GM12878 (cell line): ENCODE data around the gene ST3GAL5. TPM values are rescaled to one million over a fixed set of nuclear protein-coding genes. Genes with fewer than 3 reads are reported as not detected.

Experiments
- ATAC-seq: fragments of 200-7000 bp; cut with Tn5 transposase; 3 replicates; pipeline ENCODE4 v1.9.1; 2020; ENCODE audit warnings: mild to moderate bottlenecking, moderate library complexity
- BruUV-seq: library from RNA; stranded (reverse); fragments of 400-500 nt; replicated peaks from 2 replicates; lab custom pipeline; 2021; lab: Mats Ljungman, UMichigan
- CTCF ChIA-PET: fragments of 300-600 bp; sonication (Branson Sonifier 250); formaldehyde crosslinking; extraction: SDS; loops from one replicate; lab custom pipeline; 2021; ENCODE audit warnings: inconsistent platforms; lab: Yijun Ruan, JAX
- POLR2A ChIA-PET: fragments of 350-600 bp; formaldehyde crosslinking; extraction: SDS; loops from one replicate; lab custom pipeline; 2021; ENCODE audit warnings: inconsistent platforms; lab: Charles Lee
- RAD21 ChIA-PET: fragments of 300-600 bp; sonication (Branson Sonifier 250); formaldehyde crosslinking; loops from one replicate; lab custom pipeline; 2023; ENCODE audit warnings: antibody characterized with exemption; ENCODE audit not compliant: unreplicated experiment; lab: Charles Lee
- SMC1A ChIA-PET: fragments of 300-600 bp; sonication (Branson Sonifier 250); formaldehyde crosslinking; loops from one replicate; lab custom pipeline; 2023; ENCODE audit not compliant: unreplicated experiment, uncharacterized antibody; lab: Charles Lee
- DNase-seq: peaks from one replicate; pipeline ENCODE4 v3.0.0-alpha.2; 2011; ENCODE audit warnings: low read depth, low spot score
- FAIRE-seq: peaks from 3 replicates; lab custom pipeline; 2011; peaks lifted over from hg19 to GRCh38; lab: Jason Lieb, UNC
- H2AFZ ChIP-seq: 2 replicates; pipeline ENCODE4 v1.6.0; 2011; ENCODE audit warnings: low read depth, low read length, control low read depth; ENCODE audit not compliant: control insufficient read depth
- H3K27ac ChIP-seq: 2 replicates; pipeline ENCODE4 v1.5.1; 2011; ENCODE audit warnings: control low read depth; ENCODE audit not compliant: control insufficient read depth, insufficient read depth
- H3K27me3 ChIP-seq, 2 experiments: replicated peaks in 1 of 2; 2 replicates each; pipeline versions ENCODE4 v1.6.0 to v1.6.1; 2011; ENCODE audit warnings: low read length in 1 of 2; ENCODE audit not compliant: control insufficient read depth in 2 of 2, insufficient read depth in 2 of 2
- H3K36me3 ChIP-seq, 2 experiments: 2 replicates each; pipeline ENCODE4 v1.5.1; 2011; ENCODE audit warnings: low read length in 1 of 2; ENCODE audit not compliant: control insufficient read depth in 2 of 2, insufficient read depth in 2 of 2
- H3K4me1 ChIP-seq: 2 replicates; pipeline ENCODE4 v1.6.1; 2011; ENCODE audit warnings: mild to moderate bottlenecking, low read length, moderate library complexity, mixed read lengths; ENCODE audit not compliant: control insufficient read depth, insufficient read depth
- H3K4me2 ChIP-seq: 2 replicates; pipeline ENCODE4 v1.6.0; 2011; ENCODE audit warnings: control low read depth; ENCODE audit not compliant: control insufficient read depth, insufficient read depth
- H3K4me3 ChIP-seq: fragments of 200-600 bp; sonication (generic); 2 replicates; pipeline ENCODE4 v1.5.1; 2016
- H3K79me2 ChIP-seq: 2 replicates; pipeline ENCODE4 v1.6.0; 2011; ENCODE audit warnings: low read length; ENCODE audit not compliant: control insufficient read depth, insufficient read depth
- H3K9ac ChIP-seq: 2 replicates; pipeline ENCODE4 v1.8.0; 2011; ENCODE audit warnings: low read length, control low read depth, mixed read lengths; ENCODE audit not compliant: control insufficient read depth, insufficient read depth
- H3K9me3 ChIP-seq: replicated peaks from 3 replicates; pipeline ENCODE4 v1.5.1; 2011; ENCODE audit warnings: mild to moderate bottlenecking, low read length; ENCODE audit not compliant: control insufficient read depth, insufficient read depth
- H4K20me1 ChIP-seq: 2 replicates; pipeline ENCODE4 v1.6.0; 2011; ENCODE audit not compliant: control insufficient read depth, insufficient read depth
- CBFB ChIP-seq: IDR thresholded peaks from 2 replicates; pipeline ENCODE4 v1.6.1; 2016; ENCODE audit warnings: antibody characterized with exemption, low read depth
- CBX5 ChIP-seq: sonication (generic); IDR thresholded peaks from 2 replicates; pipeline ENCODE4 v1.6.1; 2016; ENCODE audit warnings: low read depth, moderate library complexity, mild to moderate bottlenecking, inconsistent platforms
- CEBPB ChIP-seq, 2 experiments: fragments of 150-350 bp in 1 of 2; IDR thresholded peaks; 2 replicates each; pipeline ENCODE4 v1.6.1; 2012 to 2014; ENCODE audit warnings: low read depth in 2 of 2, low read length in 2 of 2, borderline replicate concordance in 1 of 2, inconsistent platforms in 1 of 2
- CHD1 ChIP-seq: IDR thresholded peaks from 2 replicates; pipeline ENCODE4 v1.6.1; 2012; ENCODE audit warnings: low read depth, low read length, improper control_type of control experiment
- EP300 ChIP-seq, 2 experiments: fragments of 150-350 bp in 1 of 2; IDR thresholded peaks; 2 replicates each; pipeline ENCODE4 v1.6.1; 2011 to 2012; ENCODE audit warnings: low read depth in 2 of 2, low read length in 2 of 2, borderline replicate concordance in 1 of 2, improper control_type of control experiment in 1 of 2, inconsistent platforms in 1 of 2; ENCODE audit not compliant: control insufficient read depth in 1 of 2
- GABPA ChIP-seq: IDR thresholded peaks from 2 replicates; pipeline ENCODE4 v1.6.1; 2014; ENCODE audit warnings: antibody characterized with exemption, low read depth, mild to moderate bottlenecking, inconsistent platforms
- HDAC6 ChIP-seq: fragments of 200-600 bp; sonication (generic); IDR thresholded peaks from one replicate; pipeline ENCODE4 v1.8.0; 2017; ENCODE audit warnings: antibody characterized with exemption; ENCODE audit not compliant: unreplicated experiment
- JUNB ChIP-seq: IDR thresholded peaks from 2 replicates; pipeline ENCODE4 v1.6.1; 2016; ENCODE audit warnings: antibody characterized with exemption, mild to moderate bottlenecking
- JUND ChIP-seq: IDR thresholded peaks from 2 replicates; pipeline ENCODE4 v1.6.1; 2012; ENCODE audit warnings: low read depth, mild to moderate bottlenecking, low read length, improper control_type of control experiment, moderate library complexity
- LARP7 ChIP-seq: fragments of 450-650 bp; IDR thresholded peaks from 2 replicates; pipeline ENCODE4 v1.6.1; 2017; ENCODE audit warnings: mild to moderate bottlenecking
- MEF2A ChIP-seq: IDR thresholded peaks from 2 replicates; pipeline ENCODE4 v1.6.1; 2011; ENCODE audit warnings: low read depth, mild to moderate bottlenecking, low read length, moderate library complexity; ENCODE audit not compliant: insufficient read depth
- NFIC ChIP-seq: IDR thresholded peaks from 2 replicates; pipeline ENCODE4 v1.6.1; 2012; ENCODE audit warnings: low read depth, mild to moderate bottlenecking, inconsistent platforms, low read length, moderate library complexity
- NR2F1 ChIP-seq: fragments of 450-650 bp; conservative IDR thresholded peaks from 2 replicates; pipeline ENCODE4 v1.6.1; 2017; ENCODE audit warnings: mild to moderate bottlenecking
- RUNX3 ChIP-seq: IDR thresholded peaks from 2 replicates; pipeline ENCODE4 v1.6.1; 2012; ENCODE audit warnings: low read length, inconsistent platforms
- SREBF1 ChIP-seq: IDR thresholded peaks from 2 replicates; pipeline ENCODE4 v1.6.1; 2012; ENCODE audit warnings: mild to moderate bottlenecking, low read length
- ZNF217 ChIP-seq: fragments of 450-650 bp; IDR thresholded peaks from 2 replicates; pipeline ENCODE4 v1.6.1; 2017; ENCODE audit warnings: antibody characterized with exemption, mild to moderate bottlenecking
- ZNF622 ChIP-seq: fragments of 450-650 bp; IDR thresholded peaks from 2 replicates; pipeline ENCODE4 v1.6.1; 2017; ENCODE audit warnings: mild to moderate bottlenecking, inconsistent platforms
- WGBS: methylation state at CpG from one replicate; pipeline ENCODE4 v1.1.6; 2016; ENCODE audit warnings: low lambda C conversion rate; ENCODE audit not compliant: insufficient replicate concordance, insufficient coverage; ENCODE audit errors: missing lambda C conversion rate; 5-methylcytosine and 5-hydroxymethylcytosine counted together
- in situ Hi-C: fragments of 300-500 bp; cut with MboI; formaldehyde crosslinking; loops from 9 replicates; pipeline ENCODE4 v1.14.3; 2018; ENCODE audit warnings: mixed read lengths
- intact Hi-C: fragments of 100-400 bp; cut with micrococcal nuclease; formaldehyde crosslinking; loops from one replicate; pipeline ENCODE4 v1.14.2; 2022; ENCODE audit not compliant: unreplicated experiment
- polyA plus RNA-seq, 11 experiments: library from polyadenylated mRNA; depleted of rRNA in 4 of 11; unstranded in 6 of 11; stranded (reverse) in 5 of 11; fragments of >200 nt; fragmentation: Nextera tagmentation in 4 of 11; fragmentation: Illumina TruSeq in 1 of 11; extraction: Ambion mirVana in 4 of 11; extraction: Trizol in 1 of 11; gene quantifications; 1 replicate in 1 of 11; 2 replicates in 10 of 11; pipeline versions ENCODE4 v1.2.1 to v1.2.3, GENCODE V29; 2011 to 2016; ENCODE audit warnings: inconsistent platforms in 2 of 11, missing spikeins in 2 of 11, low read depth in 1 of 11
- total RNA-seq, 4 experiments: library from RNA; depleted of rRNA in 3 of 4; stranded (reverse); fragments of >200 nt in 3 of 4; fragmentation: Illumina TruSeq in 1 of 4; extraction: Trizol in 1 of 4; gene quantifications; 2 replicates each; pipeline versions ENCODE4 v1.2.1 to v1.2.3, GENCODE V29; 2013 to 2021
- TF ChIP-seq, protein P1 (sequence below): IDR thresholded peaks from 2 replicates; pipeline ENCODE4 v1.6.1; 2011; ENCODE audit warnings: borderline replicate concordance, low read depth, mild to moderate bottlenecking, moderate library complexity, mixed read lengths, low read length; ENCODE audit not compliant: insufficient read depth; ENCODE audit errors: extremely low read length
- TF ChIP-seq, protein P2 (sequence below): fragments of 450-650 bp; IDR thresholded peaks from 2 replicates; pipeline ENCODE4 v1.6.1; 2017; ENCODE audit warnings: mild to moderate bottlenecking, low read depth, inconsistent platforms; ENCODE audit not compliant: poor library complexity, severe bottlenecking
- TF ChIP-seq, protein P3 (sequence below): IDR thresholded peaks from 2 replicates; pipeline ENCODE4 v1.6.1; 2012; ENCODE audit warnings: low read length, inconsistent platforms

The ST3GAL5 gene
- total and polyA plus RNA-seq, 10 of the 15 experiments (the other 5 are each of a cell fraction or from before 2014, with no cell fraction given) = 5.2 to 60.9 (median 10.2) TPM

DNA sequence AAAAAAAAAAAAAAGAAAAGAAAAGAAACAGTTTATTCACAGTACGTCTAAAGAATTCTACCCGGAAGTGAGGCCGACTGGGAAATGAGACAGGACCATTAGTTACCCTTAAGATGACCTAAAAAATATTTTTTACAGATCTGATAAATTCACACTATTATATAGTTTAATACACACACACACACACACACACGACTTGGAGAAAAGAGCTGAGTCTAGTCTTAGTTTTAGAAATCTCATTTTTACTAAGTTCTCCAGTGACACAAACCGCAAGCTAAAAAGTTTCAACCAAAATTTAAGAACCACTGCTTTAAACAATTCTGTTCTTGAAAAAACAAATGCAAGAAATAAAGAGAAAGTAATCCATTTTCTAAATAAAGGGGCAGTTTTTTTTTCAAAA lies 27.1 kb downstream of the ST3GAL5 start:
- H3K79me2 ChIP-seq = no peaks in the 10 kb centered on the region
- intact Hi-C loops (loop anchor here (1.0 to 2.0 kb wide), 2 partner anchors 31 to 138 kb away; no protein-coding TSS in a partner anchor), in situ Hi-C loops (no loop called here)
- ChIA-PET POLR2A (interaction anchor here (0.6 to 3.7 kb wide), 5 partner anchors 13 to 174 kb away, joined by 3 to 34 read pairs (median 4); partner anchors contain the start of gene ST3GAL5), RAD21 (interaction anchor here (0.6 to 1.5 kb wide), 9 partner anchors 8 to 219 kb away, joined by 3 to 11 read pairs (median 4); no protein-coding TSS in a partner anchor), CTCF (interaction anchor here (0.7 to 1.0 kb wide), 6 partner anchors 8 to 218 kb away, joined by 3 to 4 read pairs (median 3); partner anchors contain the start of gene ST3GAL5), SMC1A (interaction anchor here (0.6 to 1.0 kb wide), 6 partner anchors 11 to 217 kb away, joined by 3 to 4 read pairs (median 3); no protein-coding TSS in a partner anchor)
- H3K9me3 ChIP-seq = no peaks in the 10 kb centered on the region
- H2AFZ ChIP-seq = no peak overlapping the region
- H3K27me3 ChIP-seq = peaks cover 0 to 3% of the 10 kb centered on the region in 2 experiments; a peak in 1 of 4 replicates
- no TSS peak for BruUV-seq
- peak; percentile 41 for ATAC-seq
- H3K4me3 ChIP-seq = no peak overlapping the region
- FAIRE-seq = peak; percentile 64
- no peaks in the 10 kb centered on the region for H4K20me1 ChIP-seq
- peaks cover 0 to 5% of the 10 kb centered on the region in 2 experiments; a peak in 2 of 4 replicates for H3K36me3 ChIP-seq
- no peak overlapping the region for H3K9ac ChIP-seq
- WGBS = 6% methylated on average over 5 of the region's 5 CpGs
- no peak overlapping the region for H3K4me2 ChIP-seq
- no peak overlapping the region; the same call in 1 of the 2 replicates for H3K27ac ChIP-seq
- peak; percentile 95 for TF ChIP-seq RUNX3
- TF ChIP-seq NR2F1 = no peak
- TF ChIP-seq, protein P1, sequence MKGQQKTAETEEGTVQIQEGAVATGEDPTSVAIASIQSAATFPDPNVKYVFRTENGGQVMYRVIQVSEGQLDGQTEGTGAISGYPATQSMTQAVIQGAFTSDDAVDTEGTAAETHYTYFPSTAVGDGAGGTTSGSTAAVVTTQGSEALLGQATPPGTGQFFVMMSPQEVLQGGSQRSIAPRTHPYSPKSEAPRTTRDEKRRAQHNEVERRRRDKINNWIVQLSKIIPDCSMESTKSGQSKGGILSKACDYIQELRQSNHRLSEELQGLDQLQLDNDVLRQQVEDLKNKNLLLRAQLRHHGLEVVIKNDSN = no peak
- TF ChIP-seq CHD1 = no peak
- peak; percentile 39; the same call in 1 of the 2 replicates for TF ChIP-seq GABPA
- TF ChIP-seq, protein P2, sequence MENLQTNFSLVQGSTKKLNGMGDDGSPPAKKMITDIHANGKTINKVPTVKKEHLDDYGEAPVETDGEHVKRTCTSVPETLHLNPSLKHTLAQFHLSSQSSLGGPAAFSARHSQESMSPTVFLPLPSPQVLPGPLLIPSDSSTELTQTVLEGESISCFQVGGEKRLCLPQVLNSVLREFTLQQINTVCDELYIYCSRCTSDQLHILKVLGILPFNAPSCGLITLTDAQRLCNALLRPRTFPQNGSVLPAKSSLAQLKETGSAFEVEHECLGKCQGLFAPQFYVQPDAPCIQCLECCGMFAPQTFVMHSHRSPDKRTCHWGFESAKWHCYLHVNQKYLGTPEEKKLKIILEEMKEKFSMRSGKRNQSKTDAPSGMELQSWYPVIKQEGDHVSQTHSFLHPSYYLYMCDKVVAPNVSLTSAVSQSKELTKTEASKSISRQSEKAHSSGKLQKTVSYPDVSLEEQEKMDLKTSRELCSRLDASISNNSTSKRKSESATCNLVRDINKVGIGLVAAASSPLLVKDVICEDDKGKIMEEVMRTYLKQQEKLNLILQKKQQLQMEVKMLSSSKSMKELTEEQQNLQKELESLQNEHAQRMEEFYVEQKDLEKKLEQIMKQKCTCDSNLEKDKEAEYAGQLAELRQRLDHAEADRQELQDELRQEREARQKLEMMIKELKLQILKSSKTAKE = peak; percentile 44
- peak; percentile 85 for TF ChIP-seq NFIC
- TF ChIP-seq JUND = no peak
- TF ChIP-seq JUNB = peak; percentile 77
- TF ChIP-seq HDAC6 = no peak
- no peak for TF ChIP-seq SREBF1
- no peak for TF ChIP-seq ZNF217
- TF ChIP-seq MEF2A = 0 out of 2 replicates have a peak, but pooled peaks have one; percentile 52
- TF ChIP-seq EP300 (IDR thresholded peaks at IDR 0.05; ENCODE audit: borderline replicate concordance in 1 of 2, control insufficient read depth in 1 of 2, low read depth in 2 of 2, low read length in 2 of 2) = 0 out of 4 replicates have a peak, but pooled peaks of 1 of the 2 experiments have one; percentile 34
- TF ChIP-seq ZNF622 = no peak
- TF ChIP-seq CBFB = peak; percentile 47; the same call in 1 of the 2 replicates
- no peak for TF ChIP-seq LARP7
- 0 out of 4 replicates have a peak, but pooled peaks of 1 of the 2 experiments have one; percentile 23 for TF ChIP-seq CEBPB (IDR thresholded peaks at IDR 0.05; ENCODE audit: borderline replicate concordance in 1 of 2, low read depth in 2 of 2, low read length in 2 of 2)
- TF ChIP-seq CBX5 = peak; percentile 55; the same call in 1 of the 2 replicates
- TF ChIP-seq, protein P3, sequence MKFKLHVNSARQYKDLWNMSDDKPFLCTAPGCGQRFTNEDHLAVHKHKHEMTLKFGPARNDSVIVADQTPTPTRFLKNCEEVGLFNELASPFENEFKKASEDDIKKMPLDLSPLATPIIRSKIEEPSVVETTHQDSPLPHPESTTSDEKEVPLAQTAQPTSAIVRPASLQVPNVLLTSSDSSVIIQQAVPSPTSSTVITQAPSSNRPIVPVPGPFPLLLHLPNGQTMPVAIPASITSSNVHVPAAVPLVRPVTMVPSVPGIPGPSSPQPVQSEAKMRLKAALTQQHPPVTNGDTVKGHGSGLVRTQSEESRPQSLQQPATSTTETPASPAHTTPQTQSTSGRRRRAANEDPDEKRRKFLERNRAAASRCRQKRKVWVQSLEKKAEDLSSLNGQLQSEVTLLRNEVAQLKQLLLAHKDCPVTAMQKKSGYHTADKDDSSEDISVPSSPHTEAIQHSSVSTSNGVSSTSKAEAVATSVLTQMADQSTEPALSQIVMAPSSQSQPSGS = peak; percentile 22; the same call in 1 of the 2 replicates
- DNase-seq = no peak
- H3K4me1 ChIP-seq = peaks cover 26% of the 10 kb centered on the region
